Retinal pigment epithelial cell (primary cell): Measurements from ENCODE around the gene ZP1.
"Not testable (repeated sequence)": the region's sequence is repeated elsewhere in the genome, so short reads cannot be mapped to it uniquely, and the experiment has no call there.

Experiments used
- DNase-seq: peaks from one replicate; pipeline ENCODE4 v3.0.0-alpha.2; 2010; ENCODE audit warnings: low read depth
- H3K4me3 ChIP-seq: 2 replicates; pipeline ENCODE4 v1.5.1; 2011; ENCODE audit warnings: mild to moderate bottlenecking, low read length, control low read depth, moderate library complexity
- CTCF ChIP-seq: conservative IDR thresholded peaks from 2 replicates; pipeline ENCODE4 v1.5.1; 2011; ENCODE audit warnings: low read depth, low read length, control low read depth, inconsistent platforms

The ZP1 gene

GRCh38 chr11:60866911-60867870, at the start of gene ZP1:
ZP1 (plus strand) TSS chr11:60867542; CDS start chr11:60867562, 20 bp downstream.
- no peak within 1 kb of the TSS for H3K4me3 ChIP-seq
- TF ChIP-seq CTCF, result no peak
- DNase-seq, result no peak

GRCh38 chr11:60818057-60818456, 49.3 kb upstream of the ZP1 start:
- H3K4me3 ChIP-seq, result no peak overlapping the region
- DNase-seq, result no peak
- no peak for TF ChIP-seq CTCF

- no peak overlapping the region for H3K4me3 ChIP-seq
- DNase-seq, result no peak
- TF ChIP-seq CTCF, result no peak
Measured at GRCh38 chr11:60821827-60822599, 45.3 kb upstream of the ZP1 start.

GRCh38 chr11:60823745-60824306, 43.5 kb upstream of the ZP1 start:
- H3K4me3 ChIP-seq, DNase-seq: not testable (repeated sequence)

GRCh38 chr11:60825118-60825517, 42.2 kb upstream of the ZP1 start:
- no peak overlapping the region for H3K4me3 ChIP-seq
- no peak for TF ChIP-seq CTCF
- DNase-seq, result no peak

GRCh38 chr11:60825790-60826189, 41.6 kb upstream of the ZP1 start:
- H3K4me3 ChIP-seq, result no peak overlapping the region
- TF ChIP-seq CTCF, result no peak
- DNase-seq, result no peak

- no peak for TF ChIP-seq CTCF
- H3K4me3 ChIP-seq, result no peak overlapping the region
- no peak for DNase-seq
Measured at GRCh38 chr11:60830478-60831142, 36.7 kb upstream of the ZP1 start.
